ENCODE results near the gene HMGCR. TPM values are rescaled to one million over a fixed set of nuclear protein-coding genes. Genes with fewer than 3 reads are reported as not detected.
A peak's percentile ranks its signal among the peaks of the same experiment; 100 is the strongest.

Gene HMGCR
- polyA plus RNA-seq, 2 of the 4 experiments (the other 2 are of a cell fraction): 25.9 to 35.0 TPM

GRCh38 chr5:75319638-75320037, 17.4 kb upstream of the HMGCR start (continued):
- TF ChIP-seq POLR2AphosphoS2 (conservative IDR thresholded peaks at IDR 0.05; ENCODE audit: low read length) (no peak), KDM5A (IDR thresholded peaks at IDR 0.05) (no peak), MYC (IDR thresholded peaks at IDR 0.05; ENCODE audit: borderline replicate concordance, low read length) (no peak), HDAC2 (IDR thresholded peaks at IDR 0.05) (no peak), RARB (CRISPR knock-in tag; IDR thresholded peaks at IDR 0.05) (no peak), RFX5 (IDR thresholded peaks at IDR 0.05) (no peak), HES2 (IDR thresholded peaks at IDR 0.05) (no peak), FOXS1 (CRISPR knock-in tag; IDR thresholded peaks at IDR 0.05) (no peak)

GRCh38 chr5:75320371-75320770, 16.6 kb upstream of the HMGCR start:
- FAIRE-seq: no peak
- ATAC-seq: no peak
- H3K9me3 ChIP-seq: no peaks in the 10 kb centered on the region
- H3K4me1 ChIP-seq: peaks cover 41% of the 10 kb centered on the region
- no peak for DNase-seq (ENCODE audit: low read depth in 1 of 2, low spot score in 1 of 2)
- peak overlapping the region; percentile 79 for H3K4me2 ChIP-seq
- peak overlapping the region; percentile 82 to 90 for H3K27ac ChIP-seq
- H3K4me3 ChIP-seq: peak overlapping the region; percentile 8; the same call in 1 of the 3 replicates
- 66% methylated on average over 7 of the region's 7 CpGs for WGBS (ENCODE audit: missing lambda C conversion rate)
- ChIA-PET POLR2A (interaction anchor here (0.5 to 2.5 kb wide), 3 partner anchors 17 to 84 kb away, joined by 3 to 34 read pairs (median 8); partner anchors contain the start of genes ANKRD31 and HMGCR), CTCF (interaction anchor here (1.0 to 3.1 kb wide), 5 partner anchors 9 to 18 kb away, joined by 3 to 18 read pairs (median 6); partner anchors contain the start of gene HMGCR)
- TF ChIP-seq HOXA7 (CRISPR knock-in tag; IDR thresholded peaks at IDR 0.05): no peak
- no peak for TF ChIP-seq MAFK (IDR thresholded peaks at IDR 0.05; ENCODE audit: partially characterized antibody)
- TF ChIP-seq ZFP36 (IDR thresholded peaks at IDR 0.05; ENCODE audit: borderline replicate concordance, partially characterized antibody): no peak
- TF ChIP-seq HES2 (IDR thresholded peaks at IDR 0.05): no peak
- TF ChIP-seq FOSB (CRISPR knock-in tag; IDR thresholded peaks at IDR 0.05): no peak
- no peak for TF ChIP-seq HOXB5 (CRISPR knock-in tag; IDR thresholded peaks at IDR 0.05)
- no peak for TF ChIP-seq CHD2 (IDR thresholded peaks at IDR 0.05; ENCODE audit: low read length, partially characterized antibody)
- TF ChIP-seq HMGXB4 (CRISPR knock-in tag; IDR thresholded peaks at IDR 0.05; ENCODE audit: borderline replicate concordance): no peak
- no peak for TF ChIP-seq CTCF (IDR thresholded peaks at IDR 0.05)
- no peak for TF ChIP-seq CBX8 (IDR thresholded peaks at IDR 0.05)
- TF ChIP-seq BCL3 (IDR thresholded peaks at IDR 0.05): no peak
- TF ChIP-seq HEYL (CRISPR knock-in tag; IDR thresholded peaks at IDR 0.05): no peak
- TF ChIP-seq RAD21 (conservative IDR thresholded peaks at IDR 0.05 in 1 of 2, IDR thresholded peaks at IDR 0.05 in 1 of 2): no peak
- no peak for TF ChIP-seq HOXB13 (CRISPR knock-in tag; IDR thresholded peaks at IDR 0.05; ENCODE audit: low read depth)
- no peak for TF ChIP-seq FOXS1 (CRISPR knock-in tag; IDR thresholded peaks at IDR 0.05)
- TF ChIP-seq ZSCAN20 (CRISPR knock-in tag; IDR thresholded peaks at IDR 0.05): no peak
- TF ChIP-seq JUN (IDR thresholded peaks at IDR 0.05): no peak
- TF ChIP-seq BHLHE40 (IDR thresholded peaks at IDR 0.05; ENCODE audit: low read depth, low read length): no peak
- no peak for TF ChIP-seq CHD4 (IDR thresholded peaks at IDR 0.05; ENCODE audit: borderline replicate concordance)

All from A549 (cell line).